HG03558 (cell line): ENCODE results near the gene TBC1D17.

ENCODE experiments used
- ATAC-seq: cut with Tn5 transposase; IDR thresholded peaks from one replicate; pipeline ENCODE4 v1.9.1; 2021; ENCODE audit warnings: moderate number of reproducible peaks; ENCODE audit not compliant: unreplicated experiment; ENCODE audit errors: extremely low read depth

The TBC1D17 gene

GRCh38 chr19:49930483-49931011, 53.0 kb downstream of the TBC1D17 start:
- ATAC-seq: no peak

DNA sequence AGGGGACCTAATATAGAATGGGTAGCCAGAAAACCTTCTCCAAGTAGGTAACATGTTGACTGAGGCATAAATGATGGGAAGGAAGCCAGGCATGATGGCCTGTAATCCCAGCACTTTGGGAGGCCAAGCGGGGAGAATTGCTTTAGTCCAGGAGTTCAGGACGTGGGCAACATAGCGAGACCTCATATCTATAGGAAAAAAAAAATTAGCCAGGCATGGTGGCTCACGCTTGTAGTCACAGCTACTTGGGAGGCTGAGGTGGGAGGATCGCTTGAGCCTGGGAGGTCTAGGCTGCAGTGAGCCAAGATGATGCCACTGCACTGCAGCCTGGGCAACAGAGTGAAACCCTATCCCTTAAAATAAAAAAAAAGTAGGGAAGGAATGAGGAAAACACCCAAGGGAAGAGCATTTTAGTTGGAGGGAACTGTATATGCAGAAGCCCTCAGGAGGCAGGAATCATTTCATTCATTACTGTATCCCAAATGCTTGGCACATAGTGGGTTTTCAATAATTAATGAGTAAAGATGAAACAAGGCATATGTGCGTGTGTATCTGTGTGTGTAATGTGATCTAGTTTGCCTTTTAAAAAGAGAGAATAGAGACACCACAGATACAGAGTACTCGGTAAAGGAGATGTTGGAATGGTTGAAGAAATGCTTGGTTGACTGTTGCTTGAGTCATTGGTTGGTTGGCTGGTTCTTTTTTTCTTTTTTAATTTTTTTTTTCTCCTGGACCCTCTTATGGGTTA, 54.0 kb downstream of the TBC1D17 start:
- ATAC-seq: no peak

DNA sequence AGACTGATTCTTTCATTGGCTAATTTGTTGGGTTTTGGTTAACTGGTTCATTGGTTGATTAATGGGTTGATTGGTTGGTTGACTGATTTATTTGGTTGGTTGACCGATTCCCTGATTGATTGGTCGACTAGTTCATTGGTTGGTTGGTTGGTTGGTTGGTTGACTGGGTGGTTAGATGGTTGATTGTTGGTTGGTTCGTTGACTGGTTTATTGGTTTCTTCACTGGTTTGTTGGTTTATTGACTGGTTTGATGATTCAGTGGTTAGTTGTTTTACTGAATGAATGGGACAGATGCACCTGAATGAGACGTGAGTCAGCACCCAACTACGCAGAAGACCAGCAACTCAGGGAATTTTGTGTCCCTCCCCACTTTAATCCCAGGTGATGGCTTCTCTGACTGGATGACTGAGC, 54.5 kb downstream of the TBC1D17 start:
- no peak for ATAC-seq

- no peak for ATAC-seq
Observed at GRCh38 chr19:49932731-49933131, 55.2 kb downstream of the TBC1D17 start.

GRCh38 chr19:49933643-49934042, 56.1 kb downstream of the TBC1D17 start:
- no peak for ATAC-seq

DNA sequence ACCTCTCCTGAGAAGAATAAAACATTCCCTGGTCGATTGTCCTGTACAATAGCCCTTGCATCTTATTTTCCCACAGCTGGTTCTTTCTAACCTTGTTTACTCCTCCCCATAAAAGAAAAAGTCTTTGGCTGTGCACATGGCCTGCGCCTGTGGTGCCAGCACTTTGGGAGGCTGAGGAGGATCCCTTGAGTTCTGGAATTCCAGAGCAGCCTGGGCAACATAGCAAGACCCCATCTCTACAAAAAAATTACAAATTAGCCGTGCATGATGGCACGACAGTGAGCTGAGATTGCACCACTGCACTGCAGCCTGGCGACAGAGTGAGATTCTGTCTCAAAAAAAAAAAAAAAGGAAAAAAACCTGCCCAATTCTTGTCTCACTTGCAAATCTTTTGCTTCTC, 59.0 kb downstream of the TBC1D17 start:
- no peak for ATAC-seq

- ATAC-seq: no peak
Observed at GRCh38 chr19:49937750-49938381, 60.4 kb downstream of the TBC1D17 start.
